HG02938 (cell line): Measurements from ENCODE around the gene SLC9A9.

Source experiments
- ATAC-seq: cut with Tn5 transposase; IDR thresholded peaks from one replicate; pipeline ENCODE4 v1.9.1; 2021; ENCODE audit warnings: mild to moderate bottlenecking, moderate library complexity; ENCODE audit not compliant: unreplicated experiment

The SLC9A9 gene

GRCh38 chr3:143239031-143239430 lies 609.2 kb downstream of the SLC9A9 start:
- ATAC-seq, result no peak

GRCh38 chr3:143237077-143237627 lies 611.1 kb downstream of the SLC9A9 start:
- no peak for ATAC-seq

GRCh38 chr3:143236226-143236964 lies 611.9 kb downstream of the SLC9A9 start:
- no peak for ATAC-seq

GRCh38 chr3:143235614-143236204 lies 612.6 kb downstream of the SLC9A9 start:
- ATAC-seq, result no peak

GRCh38 chr3:143234526-143234925 lies 613.7 kb downstream of the SLC9A9 start:
- no peak for ATAC-seq

- ATAC-seq, result no peak
These were observed 615.3 kb downstream of the SLC9A9 start for GRCh38 chr3:143232981-143233380.

GRCh38 chr3:143228405-143228804 lies 619.9 kb downstream of the SLC9A9 start:
- no peak for ATAC-seq

GRCh38 chr3:143226678-143227291 lies 621.5 kb downstream of the SLC9A9 start:
- ATAC-seq, result no peak

- ATAC-seq, result no peak
These were observed 623.6 kb downstream of the SLC9A9 start for GRCh38 chr3:143224716-143225115.

GRCh38 chr3:143222981-143223380 lies 625.3 kb downstream of the SLC9A9 start:
- ATAC-seq, result no peak

GRCh38 chr3:143222505-143222904 lies 625.8 kb downstream of the SLC9A9 start:
- ATAC-seq, result no peak

GRCh38 chr3:143221446-143221845 lies 626.8 kb downstream of the SLC9A9 start:
- no peak for ATAC-seq

- ATAC-seq, result no peak
These were observed 627.5 kb downstream of the SLC9A9 start for GRCh38 chr3:143220741-143221140.

GRCh38 chr3:143218166-143218835 lies 630.0 kb downstream of the SLC9A9 start:
- no peak for ATAC-seq

GRCh38 chr3:143217283-143217682 lies 631.0 kb downstream of the SLC9A9 start:
- no peak for ATAC-seq

GRCh38 chr3:143216709-143217182 lies 631.5 kb downstream of the SLC9A9 start:
- ATAC-seq, result no peak
